ENCODE results near the gene FNTB.

DNA sequence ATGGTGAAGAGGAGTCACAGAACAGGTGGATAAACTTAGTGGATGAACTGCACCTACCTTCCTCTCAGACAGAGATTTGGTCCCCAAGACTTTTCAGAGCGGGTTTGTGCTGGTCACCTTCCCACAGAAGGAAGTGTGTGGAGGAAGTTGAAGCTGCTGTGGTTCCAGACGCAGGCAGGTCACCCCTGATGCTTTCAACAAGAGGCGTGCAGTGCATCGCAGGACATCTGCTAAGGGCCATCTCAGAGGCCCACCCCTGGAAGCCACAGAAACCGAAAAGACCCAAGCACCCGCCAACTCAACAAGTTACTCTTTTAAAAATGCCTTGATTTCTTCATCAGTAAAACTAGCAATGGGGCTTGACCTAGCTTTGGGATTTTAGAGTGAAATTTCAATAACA is 43.1 kb upstream of the FNTB start:
- TF ChIP-seq EP300 (IDR thresholded peaks at IDR 0.05; ENCODE audit: borderline replicate concordance), result no peak
- no peak for TF ChIP-seq CEBPB (IDR thresholded peaks at IDR 0.05)
- no peak for TF ChIP-seq RAD21 (IDR thresholded peaks at IDR 0.05; ENCODE audit: low read depth)
- TF ChIP-seq, protein P1, sequence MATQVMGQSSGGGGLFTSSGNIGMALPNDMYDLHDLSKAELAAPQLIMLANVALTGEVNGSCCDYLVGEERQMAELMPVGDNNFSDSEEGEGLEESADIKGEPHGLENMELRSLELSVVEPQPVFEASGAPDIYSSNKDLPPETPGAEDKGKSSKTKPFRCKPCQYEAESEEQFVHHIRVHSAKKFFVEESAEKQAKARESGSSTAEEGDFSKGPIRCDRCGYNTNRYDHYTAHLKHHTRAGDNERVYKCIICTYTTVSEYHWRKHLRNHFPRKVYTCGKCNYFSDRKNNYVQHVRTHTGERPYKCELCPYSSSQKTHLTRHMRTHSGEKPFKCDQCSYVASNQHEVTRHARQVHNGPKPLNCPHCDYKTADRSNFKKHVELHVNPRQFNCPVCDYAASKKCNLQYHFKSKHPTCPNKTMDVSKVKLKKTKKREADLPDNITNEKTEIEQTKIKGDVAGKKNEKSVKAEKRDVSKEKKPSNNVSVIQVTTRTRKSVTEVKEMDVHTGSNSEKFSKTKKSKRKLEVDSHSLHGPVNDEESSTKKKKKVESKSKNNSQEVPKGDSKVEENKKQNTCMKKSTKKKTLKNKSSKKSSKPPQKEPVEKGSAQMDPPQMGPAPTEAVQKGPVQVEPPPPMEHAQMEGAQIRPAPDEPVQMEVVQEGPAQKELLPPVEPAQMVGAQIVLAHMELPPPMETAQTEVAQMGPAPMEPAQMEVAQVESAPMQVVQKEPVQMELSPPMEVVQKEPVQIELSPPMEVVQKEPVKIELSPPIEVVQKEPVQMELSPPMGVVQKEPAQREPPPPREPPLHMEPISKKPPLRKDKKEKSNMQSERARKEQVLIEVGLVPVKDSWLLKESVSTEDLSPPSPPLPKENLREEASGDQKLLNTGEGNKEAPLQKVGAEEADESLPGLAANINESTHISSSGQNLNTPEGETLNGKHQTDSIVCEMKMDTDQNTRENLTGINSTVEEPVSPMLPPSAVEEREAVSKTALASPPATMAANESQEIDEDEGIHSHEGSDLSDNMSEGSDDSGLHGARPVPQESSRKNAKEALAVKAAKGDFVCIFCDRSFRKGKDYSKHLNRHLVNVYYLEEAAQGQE (IDR thresholded peaks at IDR 0.05; ENCODE audit: low read depth), result no peak
- TF ChIP-seq, protein P2, sequence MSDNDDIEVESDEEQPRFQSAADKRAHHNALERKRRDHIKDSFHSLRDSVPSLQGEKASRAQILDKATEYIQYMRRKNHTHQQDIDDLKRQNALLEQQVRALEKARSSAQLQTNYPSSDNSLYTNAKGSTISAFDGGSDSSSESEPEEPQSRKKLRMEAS (IDR thresholded peaks at IDR 0.05), result no peak
- no peak for TF ChIP-seq TEAD4 (IDR thresholded peaks at IDR 0.05)
- TF ChIP-seq, protein P3, sequence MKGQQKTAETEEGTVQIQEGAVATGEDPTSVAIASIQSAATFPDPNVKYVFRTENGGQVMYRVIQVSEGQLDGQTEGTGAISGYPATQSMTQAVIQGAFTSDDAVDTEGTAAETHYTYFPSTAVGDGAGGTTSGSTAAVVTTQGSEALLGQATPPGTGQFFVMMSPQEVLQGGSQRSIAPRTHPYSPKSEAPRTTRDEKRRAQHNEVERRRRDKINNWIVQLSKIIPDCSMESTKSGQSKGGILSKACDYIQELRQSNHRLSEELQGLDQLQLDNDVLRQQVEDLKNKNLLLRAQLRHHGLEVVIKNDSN (IDR thresholded peaks at IDR 0.05), result no peak
- no peak for TF ChIP-seq TAF1 (IDR thresholded peaks at IDR 0.05; ENCODE audit: low read depth)
- TF ChIP-seq FOXM1 (IDR thresholded peaks at IDR 0.05; ENCODE audit: borderline replicate concordance, low read depth), result no peak
- no peak for TF ChIP-seq CREB1 (IDR thresholded peaks at IDR 0.05; ENCODE audit: low read depth)
- no peak for TF ChIP-seq ZBTB7A (IDR thresholded peaks at IDR 0.05; ENCODE audit: low read depth)
- no peak for TF ChIP-seq TCF12 (IDR thresholded peaks at IDR 0.05; ENCODE audit: low read depth)
